ENCODE data around the gene P4HA2.

DNA sequence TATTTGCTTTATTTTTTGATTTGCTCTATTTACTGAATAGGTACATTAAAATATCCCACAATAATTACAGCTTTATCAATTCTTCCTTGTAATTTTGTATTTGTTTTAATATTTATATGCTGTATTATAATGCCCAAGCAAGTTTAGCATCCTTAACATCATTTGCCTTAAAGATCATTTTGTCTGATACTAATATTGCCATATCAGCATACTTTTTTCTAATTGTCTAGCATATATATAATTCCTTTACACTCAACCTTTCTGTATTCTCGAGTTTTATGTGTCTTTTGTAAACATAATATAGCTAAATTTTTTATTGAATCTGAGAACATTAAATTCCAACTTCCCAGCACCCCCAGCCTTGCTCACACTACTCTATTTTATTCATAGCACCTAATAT lies 64.7 kb downstream of the P4HA2 start:
- no peak for TF ChIP-seq TAF1 (IDR thresholded peaks at IDR 0.05; ENCODE audit: borderline replicate concordance, insufficient read depth, low read length)
- TF ChIP-seq POLR2AphosphoS5 (IDR thresholded peaks at IDR 0.05; ENCODE audit: low read depth, low read length), result no peak
